IMR-90 (cell line): Measurements from ENCODE around the gene SBF1. TPM values are rescaled to one million over a fixed set of nuclear protein-coding genes. Genes with fewer than 3 reads are reported as not detected.

Experiments used
- ATAC-seq: fragments of 200-7000 bp; cut with Tn5 transposase; 2 replicates; pipeline ENCODE4 v1.9.1; 2020; ENCODE audit warnings: low read depth, mild to moderate bottlenecking, moderate library complexity
- BruUV-seq: library from RNA; stranded (reverse); fragments of 400-500 nt; replicated peaks from 2 replicates; lab custom pipeline; 2021; lab: Mats Ljungman, UMichigan
- CTCF ChIA-PET: fragments of 300-600 bp; formaldehyde crosslinking; extraction: SDS; loops from one replicate; lab custom pipeline; 2021; ENCODE audit warnings: antibody characterized with exemption; lab: Yijun Ruan, JAX
- POLR2A ChIA-PET: fragments of 300-600 bp; sonication (Branson Sonifier 250); formaldehyde crosslinking; loops from one replicate; lab custom pipeline; 2022; ENCODE audit warnings: antibody characterized with exemption; ENCODE audit not compliant: unreplicated experiment; lab: Charles Lee
- DNase-seq: peaks from one replicate; pipeline ENCODE4 v3.0.0; 2013
- H2AFZ ChIP-seq: replicated peaks from 2 replicates; pipeline ENCODE3; 2013; ENCODE audit warnings: low read length, mild to moderate bottlenecking; ENCODE audit not compliant: poor library complexity
- H2AK5ac ChIP-seq: 2 replicates; pipeline ENCODE4 v1.6.1; 2013; ENCODE audit warnings: low read depth, low read length, inconsistent platforms
- H2AK9ac ChIP-seq: replicated peaks from 2 replicates; pipeline ENCODE3; 2013; ENCODE audit warnings: mild to moderate bottlenecking, low read depth, low read length, moderate library complexity; ENCODE audit not compliant: poor library complexity
- H2BK120ac ChIP-seq: 2 replicates; pipeline ENCODE4 v1.6.1; 2013; ENCODE audit warnings: low read depth, low read length, inconsistent platforms
- H2BK15ac ChIP-seq: 3 replicates; pipeline ENCODE4 v1.6.1; 2013; ENCODE audit warnings: low read depth, low read length, inconsistent platforms
- H2BK20ac ChIP-seq: 2 replicates; pipeline ENCODE4 v1.6.1; 2013; ENCODE audit warnings: low read depth, mild to moderate bottlenecking, inconsistent platforms, low read length, moderate library complexity
- H2BK5ac ChIP-seq: 2 replicates; pipeline ENCODE4 v1.6.1; 2013; ENCODE audit warnings: mild to moderate bottlenecking, low read depth, low read length, inconsistent platforms; ENCODE audit not compliant: poor library complexity, severe bottlenecking
- H3K14ac ChIP-seq: replicated peaks from 2 replicates; pipeline ENCODE4 v1.6.1; 2013; ENCODE audit warnings: low read depth, low read length, inconsistent platforms
- H3K18ac ChIP-seq: 2 replicates; pipeline ENCODE4 v1.6.1; 2013; ENCODE audit warnings: low read depth, low read length, control low read depth
- H3K23ac ChIP-seq: 2 replicates; pipeline ENCODE4 v1.6.1; 2013; ENCODE audit warnings: low read depth, low read length, inconsistent platforms
- H3K27ac ChIP-seq: 2 replicates; pipeline ENCODE4 v1.5.1; 2013; ENCODE audit warnings: mild to moderate bottlenecking, control low read depth, low read length; ENCODE audit not compliant: insufficient read depth
- H3K27me3 ChIP-seq: 2 replicates; pipeline ENCODE4 v1.6.1; 2013; ENCODE audit warnings: low read length; ENCODE audit not compliant: control insufficient read depth, insufficient read depth
- H3K36me3 ChIP-seq: 2 replicates; pipeline ENCODE4 v1.6.1; 2013; ENCODE audit warnings: low read length, mixed read lengths; ENCODE audit not compliant: control insufficient read depth, insufficient read depth
- H3K4ac ChIP-seq: 2 replicates; pipeline ENCODE4 v1.6.1; 2013; ENCODE audit warnings: low read depth, low read length, inconsistent platforms
- H3K4me1 ChIP-seq: 2 replicates; pipeline ENCODE4 v1.6.1; 2013; ENCODE audit warnings: low read length, mixed read lengths; ENCODE audit not compliant: control insufficient read depth, insufficient read depth
- H3K4me2 ChIP-seq: 2 replicates; pipeline ENCODE4 v1.6.1; 2013; ENCODE audit warnings: low read depth, mild to moderate bottlenecking, control low read depth, low read length, moderate library complexity
- H3K4me3 ChIP-seq: 2 replicates; pipeline ENCODE4 v1.5.1; 2013; ENCODE audit warnings: low read depth, mild to moderate bottlenecking, control low read depth, low read length, moderate library complexity; ENCODE audit not compliant: insufficient read depth
- H3K56ac ChIP-seq: 2 replicates; pipeline ENCODE4 v1.6.1; 2013; ENCODE audit warnings: low read length, inconsistent platforms; ENCODE audit not compliant: insufficient read depth; ENCODE audit errors: extremely low read depth
- H3K79me1 ChIP-seq, 2 experiments: 2 replicates each; pipeline ENCODE4 v1.6.1; 2013; ENCODE audit warnings: low read length in 2 of 2, inconsistent platforms in 1 of 2, low read depth in 1 of 2
- H3K9ac ChIP-seq: 2 replicates; pipeline ENCODE4 v1.6.1; 2013; ENCODE audit warnings: low read depth, low read length, control low read depth
- H3K9me1 ChIP-seq: 2 replicates; pipeline ENCODE4 v1.6.1; 2013; ENCODE audit warnings: low read length, inconsistent platforms; ENCODE audit not compliant: insufficient read depth
- H3K9me3 ChIP-seq: 2 replicates; pipeline ENCODE4 v1.6.1; 2013; ENCODE audit warnings: low read length; ENCODE audit not compliant: control insufficient read depth, insufficient read depth
- H4K20me1 ChIP-seq: 2 replicates; pipeline ENCODE4 v1.6.1; 2013; ENCODE audit warnings: low read length, inconsistent platforms; ENCODE audit not compliant: insufficient read depth
- H4K5ac ChIP-seq: 2 replicates; pipeline ENCODE4 v1.6.1; 2013; ENCODE audit warnings: mild to moderate bottlenecking, low read depth, low read length, control low read depth
- H4K8ac ChIP-seq, 2 experiments: 2 replicates each; pipeline ENCODE4 v1.6.1; 2013; ENCODE audit warnings: low read depth in 2 of 2, low read length in 2 of 2, control low read depth in 1 of 2, inconsistent platforms in 1 of 2
- H4K91ac ChIP-seq: 2 replicates; pipeline ENCODE4 v1.6.1; 2013; ENCODE audit warnings: low read depth, low read length, inconsistent platforms; ENCODE audit not compliant: insufficient read depth
- BHLHE40 ChIP-seq: fragments of 150-350 bp; IDR thresholded peaks from 2 replicates; pipeline ENCODE4 v1.6.1; 2016; ENCODE audit warnings: mild to moderate bottlenecking, low read depth, low read length
- CEBPB ChIP-seq: IDR thresholded peaks from 2 replicates; pipeline ENCODE4 v1.6.1; 2012; ENCODE audit warnings: low read depth, low read length, improper control_type of control experiment
- WGBS, 2 experiments: methylation state at CpG; one replicate each; pipeline versions ENCODE4 v1.1.5 to v1.1.7; 2013; ENCODE audit warnings: missing lambda C conversion rate in 2 of 2; ENCODE audit not compliant: insufficient read length in 1 of 2; ENCODE audit errors: extremely low coverage in 2 of 2; 5-methylcytosine and 5-hydroxymethylcytosine counted together
- dilution Hi-C: fragments of 300-500 bp; cut with HindIII; formaldehyde crosslinking; loops from one replicate; pipeline ENCODE4 v1.14.3; 2018; ENCODE audit warnings: low sequenced_read_pairs; ENCODE audit not compliant: unreplicated experiment
- in situ Hi-C: fragments of 300-500 bp; cut with MboI; formaldehyde crosslinking; loops from 3 replicates; pipeline ENCODE4 v1.14.3; 2019; ENCODE audit warnings: low sequenced_read_pairs, inconsistent platforms, mixed read lengths
- intact Hi-C: fragments of 100-400 bp; cut with micrococcal nuclease; formaldehyde crosslinking; loops from 2 replicates; pipeline ENCODE4 v1.10.0; 2022
- polyA plus RNA-seq, 3 experiments: library from polyadenylated mRNA; depleted of rRNA; stranded (reverse); fragments of >200 nt; gene quantifications; 2 replicates each; pipeline ENCODE4 v1.2.3, GENCODE V29; 2012; ENCODE audit warnings: low replicate concordance in 1 of 3
- total RNA-seq: library from RNA; depleted of rRNA; stranded (reverse); fragments of >200 nt; gene quantifications from 2 replicates; pipeline ENCODE4 v1.2.3, GENCODE V29; 2012
- TF ChIP-seq, protein P1 (sequence below): fragments of 150-350 bp; IDR thresholded peaks from 2 replicates; pipeline ENCODE4 v1.6.1; 2017; ENCODE audit warnings: mild to moderate bottlenecking, antibody characterized with exemption, low read length, low read depth

Gene SBF1
- total and polyA plus RNA-seq, 2 of the 4 experiments (the other 2 are of a cell fraction), result 21.5 to 33.2 TPM

DNA sequence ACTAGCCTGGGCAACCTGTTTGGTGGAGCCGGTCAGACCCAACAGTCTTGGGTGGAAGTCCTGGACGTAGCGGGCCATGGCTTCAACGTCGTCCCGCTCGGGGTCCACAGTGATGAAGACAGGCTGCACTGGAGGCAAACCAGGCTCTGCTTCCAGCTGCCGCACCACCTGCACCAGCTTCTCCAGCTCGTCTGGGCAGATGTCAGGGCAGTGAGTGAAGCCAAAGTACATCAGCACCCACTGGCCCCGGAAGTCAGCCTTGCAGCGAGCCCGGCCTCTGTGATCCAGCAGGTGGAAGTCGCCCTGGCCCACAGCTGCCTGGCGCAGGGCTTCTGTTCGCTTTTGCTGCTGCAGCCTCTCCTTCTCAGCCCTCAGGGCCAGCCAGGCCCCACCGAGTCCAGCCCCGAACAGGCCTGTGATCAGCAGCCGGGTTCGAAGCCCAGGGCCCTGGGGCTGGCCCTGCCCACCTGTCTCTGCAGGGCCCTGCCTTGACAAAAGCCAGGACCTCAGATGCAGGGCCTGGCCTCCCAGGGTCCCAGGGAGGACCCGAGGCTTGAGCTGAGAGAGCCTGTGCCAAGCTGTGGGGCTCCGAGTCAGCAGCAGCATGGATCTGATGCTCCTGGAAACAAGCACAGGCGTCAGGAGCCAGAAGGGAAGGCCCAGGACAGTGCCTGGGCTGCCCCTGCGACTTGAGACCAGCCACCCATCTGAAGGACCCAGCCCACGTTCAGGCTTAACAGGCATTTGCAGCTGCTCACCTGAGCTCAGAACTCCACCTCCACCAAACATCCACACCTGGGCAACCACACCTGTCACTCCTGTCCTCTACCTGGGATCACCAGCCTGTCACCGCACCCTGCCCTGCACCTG is 49.2 kb upstream of the SBF1 start:
- 89% methylated on average over 20 of the region's 25 CpGs; no CpG with 5 or more reads in 1 of the 2 experiments for WGBS, 2 experiments
- peak overlapping the region; percentile 84 for H3K4me3 ChIP-seq
- no peak overlapping the region; the same call in 1 of the 2 replicates for H3K27ac ChIP-seq
- H3K14ac ChIP-seq, result no peak overlapping the region; the same call in 1 of the 2 replicates
- H3K4me1 ChIP-seq, result peaks cover 13% of the 10 kb centered on the region
- no peaks in the 10 kb centered on the region for H3K9me3 ChIP-seq
- H4K91ac ChIP-seq, result no peak overlapping the region
- H3K18ac ChIP-seq, result no peak overlapping the region
- POLR2A ChIA-PET, result interaction anchor here (0.6 kb wide), 1 partner anchor 10 kb away, joined by 3 read pairs; no protein-coding TSS in a partner anchor
- intact Hi-C loops, result no loop called here
- peak overlapping the region; percentile 40; the same call in 1 of the 2 replicates for H3K4ac ChIP-seq
- H3K27me3 ChIP-seq, result no peaks in the 10 kb centered on the region
- H4K8ac ChIP-seq, result peak overlapping the region; percentile 37 to 86; a peak in 2 of 4 replicates
- DNase-seq, result no peak
- no peak overlapping the region for H2BK20ac ChIP-seq
- in situ Hi-C loops, result no loop called here
- ATAC-seq, result no peak
- H2AK9ac ChIP-seq, result peak overlapping the region; percentile 98
- peak overlapping the region; percentile 77 for H3K9ac ChIP-seq
- peak overlapping the region; percentile 88 for H3K4me2 ChIP-seq
- 0 out of 2 replicates have a peak overlapping the region, but pooled peaks have one; percentile 52 for H2AK5ac ChIP-seq
- peaks cover 19% of the 10 kb centered on the region for H4K20me1 ChIP-seq
- H2AFZ ChIP-seq, result no peak overlapping the region
- H4K5ac ChIP-seq, result no peak overlapping the region
- BruUV-seq, result no TSS peak
- peaks cover 30% of the 10 kb centered on the region for H3K36me3 ChIP-seq
- no peak overlapping the region for H2BK120ac ChIP-seq
- H3K56ac ChIP-seq, result no peak overlapping the region
- H3K23ac ChIP-seq, result peak overlapping the region; percentile 2; the same call in 1 of the 2 replicates
- TF ChIP-seq CEBPB (no peak), BHLHE40 (no peak)
- TF ChIP-seq, protein P1, sequence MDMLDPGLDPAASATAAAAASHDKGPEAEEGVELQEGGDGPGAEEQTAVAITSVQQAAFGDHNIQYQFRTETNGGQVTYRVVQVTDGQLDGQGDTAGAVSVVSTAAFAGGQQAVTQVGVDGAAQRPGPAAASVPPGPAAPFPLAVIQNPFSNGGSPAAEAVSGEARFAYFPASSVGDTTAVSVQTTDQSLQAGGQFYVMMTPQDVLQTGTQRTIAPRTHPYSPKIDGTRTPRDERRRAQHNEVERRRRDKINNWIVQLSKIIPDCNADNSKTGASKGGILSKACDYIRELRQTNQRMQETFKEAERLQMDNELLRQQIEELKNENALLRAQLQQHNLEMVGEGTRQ, result no peak
- no peak overlapping the region for H2BK15ac ChIP-seq
- dilution Hi-C loops, result no loop called here
- CTCF ChIA-PET, result interaction anchor here (0.5 kb wide), 1 partner anchor 95 kb away, joined by 3 read pairs; no protein-coding TSS in a partner anchor
- H3K79me1 ChIP-seq, result peaks cover 11 to 40% of the 10 kb centered on the region in 2 experiments
- peaks cover 12% of the 10 kb centered on the region for H3K9me1 ChIP-seq
- no peak overlapping the region for H2BK5ac ChIP-seq
